GM18861 (cell line): ENCODE data around the gene ACAA1.
"Not testable (repeated sequence)": the region's sequence is repeated elsewhere in the genome, so short reads cannot be mapped to it uniquely, and the experiment has no call there.

Experiments used
- ATAC-seq: cut with Tn5 transposase; IDR thresholded peaks from one replicate; pipeline ENCODE4 v1.9.1; 2021; ENCODE audit not compliant: unreplicated experiment

ACAA1 gene

DNA sequence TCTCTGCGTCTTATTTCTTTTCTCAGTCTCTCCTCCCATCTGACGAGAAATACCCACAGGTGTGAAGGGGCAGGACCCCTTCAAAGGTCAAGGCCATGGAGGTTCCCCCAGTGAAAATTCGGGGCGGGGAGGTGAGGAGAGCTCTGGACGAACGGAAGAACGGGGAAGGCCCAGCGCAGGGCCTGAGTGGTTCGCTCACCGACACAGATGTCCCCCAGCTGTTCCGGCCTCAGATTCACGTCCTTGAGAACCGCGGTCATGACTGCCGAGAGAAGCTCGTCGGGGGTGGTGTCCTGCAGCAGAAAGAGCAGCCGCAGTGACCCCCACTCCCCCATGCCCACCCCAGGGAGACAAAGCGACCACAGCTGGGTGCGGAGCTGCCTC is 542 bp downstream of the ACAA1 start:
- no peak for ATAC-seq

- ATAC-seq: not testable (repeated sequence)
Observed at GRCh38 chr3:38135621-38136277, 1.2 kb downstream of the ACAA1 start.

DNA sequence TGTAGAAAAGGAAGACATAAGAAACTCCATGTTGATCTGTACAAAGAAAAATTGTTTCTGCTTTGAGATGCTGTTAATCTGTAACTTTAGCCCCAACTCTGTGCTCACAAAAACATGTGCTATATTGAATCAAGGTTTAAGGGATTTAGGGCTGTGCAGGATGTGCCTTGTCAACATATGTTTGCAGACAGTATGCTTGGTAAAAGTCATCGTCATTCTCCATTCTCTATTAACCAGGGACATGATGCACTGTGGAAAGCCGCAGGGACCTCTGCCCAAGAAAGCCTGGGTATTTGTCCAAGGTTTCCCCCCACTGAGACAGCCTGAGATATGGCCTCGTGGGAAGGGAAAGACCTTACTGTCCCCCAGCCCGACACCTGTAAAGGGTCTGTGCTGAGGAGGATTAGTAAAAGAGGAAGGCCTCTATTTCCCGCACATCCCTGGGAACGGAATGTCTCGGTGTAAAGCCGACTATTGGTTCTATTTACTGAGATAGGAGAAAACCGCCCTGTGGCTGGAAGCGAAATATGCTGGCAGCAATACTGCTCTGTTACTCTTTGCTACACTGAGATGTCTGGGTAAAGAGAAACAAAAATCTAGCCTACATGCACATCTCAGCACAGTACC is 2.3 kb downstream of the ACAA1 start:
- not testable (repeated sequence) for ATAC-seq

GRCh38 chr3:38133557-38134405 is 3.1 kb downstream of the ACAA1 start:
- no peak for ATAC-seq

DNA sequence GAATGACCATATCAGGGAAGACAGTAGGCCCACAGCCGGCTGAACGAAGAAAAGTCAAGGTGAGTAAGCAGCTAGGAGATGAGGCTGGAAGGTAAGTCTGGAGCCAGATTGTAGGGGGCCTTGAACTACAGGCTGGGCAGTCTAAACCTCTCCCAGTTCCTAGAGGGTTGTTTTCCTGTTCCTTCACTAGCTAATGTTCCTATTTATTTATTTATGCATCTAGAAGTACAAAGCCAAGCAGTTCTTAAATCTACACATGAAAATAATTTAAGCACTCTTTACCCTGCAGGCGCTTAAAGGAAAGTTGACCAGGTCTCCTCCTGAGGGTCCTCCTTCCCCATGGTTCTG is 3.7 kb downstream of the ACAA1 start:
- ATAC-seq: no peak

DNA sequence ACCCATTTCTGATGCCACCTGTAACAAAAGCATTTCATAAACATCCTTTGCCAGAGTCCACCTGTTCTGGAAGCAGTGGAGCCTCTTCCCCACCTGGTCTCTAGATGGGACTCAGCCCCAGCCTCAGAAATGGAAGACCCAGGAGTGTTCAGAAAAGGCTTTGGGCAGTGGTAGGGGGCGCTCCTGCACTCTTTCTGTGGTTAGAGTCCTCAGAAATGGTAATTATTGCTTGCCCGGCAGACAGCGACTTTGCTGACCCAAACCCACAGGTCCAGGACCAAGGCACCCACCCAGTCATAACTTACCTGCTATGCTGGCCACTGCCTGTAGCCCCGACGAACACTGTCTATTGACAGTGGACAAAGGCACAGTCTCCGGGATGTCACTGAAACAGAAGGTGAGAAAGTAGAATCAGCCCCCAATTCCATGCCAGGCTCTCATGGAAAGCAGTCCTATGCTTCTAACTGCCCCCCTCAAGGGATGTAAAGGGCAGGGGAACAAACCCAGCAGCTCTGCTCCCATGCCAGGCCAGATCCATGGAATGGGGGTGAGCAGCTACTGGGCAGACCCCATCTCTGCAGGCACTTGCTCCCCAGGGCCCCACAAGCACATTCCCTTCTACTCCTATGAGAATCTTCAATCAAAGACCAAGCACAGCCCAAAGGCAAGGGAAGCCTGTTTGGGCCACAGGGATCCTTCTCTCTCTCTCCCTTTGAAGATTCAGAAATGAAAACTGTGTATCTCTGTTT is 5.1 kb downstream of the ACAA1 start:
- no peak for ATAC-seq

- no peak for ATAC-seq
Observed at GRCh38 chr3:38130631-38131065, 6.3 kb downstream of the ACAA1 start.

GRCh38 chr3:38129058-38129457 is 7.9 kb downstream of the ACAA1 start:
- no peak for ATAC-seq

DNA sequence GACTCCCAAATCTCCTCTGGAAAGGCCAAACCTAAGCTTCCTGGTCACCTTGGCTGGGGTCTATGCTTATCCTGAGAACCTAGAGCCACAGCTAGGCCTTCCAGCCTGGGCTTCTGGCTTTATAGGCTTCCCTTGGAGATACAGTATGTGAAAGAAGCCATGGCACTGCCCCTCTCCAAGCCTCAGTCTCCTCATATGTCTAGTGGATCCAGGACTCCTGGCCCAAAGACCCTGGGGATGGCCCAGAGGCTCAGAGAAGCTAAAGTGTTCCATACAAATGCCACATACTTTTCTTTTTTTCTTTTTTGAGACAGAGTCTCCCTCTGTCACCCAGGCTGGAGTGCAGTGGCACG is 8.6 kb downstream of the ACAA1 start:
- ATAC-seq: no peak

DNA sequence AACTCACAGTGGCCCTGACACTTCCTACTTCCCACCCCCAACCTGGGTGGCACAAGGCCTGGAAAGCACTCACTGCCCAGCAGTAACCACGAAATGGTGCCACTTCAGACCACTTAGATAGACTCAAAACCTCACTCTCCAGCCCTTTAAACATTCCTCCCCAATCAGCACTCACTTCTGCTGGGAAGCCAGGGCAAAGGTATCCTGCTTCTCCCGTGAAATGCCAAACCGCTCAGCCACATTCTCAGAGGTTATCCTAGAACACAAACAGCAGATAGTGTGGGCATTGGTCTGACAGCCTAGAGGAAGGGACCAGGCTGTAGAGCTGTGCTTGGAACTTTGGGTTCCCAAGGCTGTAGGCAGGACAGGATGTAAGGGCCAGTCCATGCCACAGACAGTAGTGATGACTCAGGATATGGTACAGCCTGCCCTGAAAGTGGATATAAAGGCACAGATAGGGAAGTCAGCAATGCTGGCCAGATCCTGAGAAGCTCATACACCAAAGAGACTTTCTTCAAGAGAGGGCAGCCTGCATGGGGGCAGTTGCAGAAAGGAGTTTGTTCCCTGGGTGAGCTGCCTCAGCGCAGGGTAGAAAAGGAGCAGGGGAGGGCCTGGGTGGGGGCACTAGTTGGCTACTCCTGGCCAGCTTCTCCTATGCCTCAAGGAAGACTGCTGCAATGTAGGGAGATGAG is 9.2 kb downstream of the ACAA1 start:
- no peak for ATAC-seq

GRCh38 chr3:38126121-38126892 is 10.6 kb downstream of the ACAA1 start:
- ATAC-seq: no peak

- ATAC-seq: no peak
Observed at GRCh38 chr3:38125305-38126120, 11.4 kb downstream of the ACAA1 start.

- no peak for ATAC-seq
Observed at GRCh38 chr3:38124324-38125122, 12.4 kb downstream of the ACAA1 start.

DNA sequence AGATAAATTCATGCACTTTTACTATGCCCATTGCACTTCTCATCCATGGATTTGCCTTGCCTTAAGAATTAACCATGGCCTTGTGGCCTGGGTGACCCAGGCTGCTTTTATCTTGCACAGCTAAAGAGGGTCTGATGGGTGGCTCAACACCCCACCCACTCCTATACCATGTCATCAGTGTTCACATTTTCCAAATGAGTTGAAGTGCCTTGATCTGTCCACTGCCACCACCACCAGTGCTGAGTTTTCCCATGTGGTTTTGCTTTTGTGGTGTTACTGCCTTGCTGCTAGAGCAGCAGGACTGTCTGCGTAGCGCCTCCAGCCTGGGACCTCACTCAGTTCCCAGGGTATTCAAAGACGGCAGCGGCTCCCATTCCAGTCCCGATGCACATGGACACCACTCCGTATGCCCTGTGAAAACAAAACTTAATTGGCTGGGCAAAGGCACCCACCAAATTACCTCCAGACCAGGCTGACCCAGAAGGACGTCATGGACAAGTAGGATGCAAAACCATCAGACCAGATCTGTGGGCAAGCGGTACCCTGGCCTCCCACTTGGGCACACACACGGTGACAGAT is 14.1 kb downstream of the ACAA1 start:
- no peak for ATAC-seq

DNA sequence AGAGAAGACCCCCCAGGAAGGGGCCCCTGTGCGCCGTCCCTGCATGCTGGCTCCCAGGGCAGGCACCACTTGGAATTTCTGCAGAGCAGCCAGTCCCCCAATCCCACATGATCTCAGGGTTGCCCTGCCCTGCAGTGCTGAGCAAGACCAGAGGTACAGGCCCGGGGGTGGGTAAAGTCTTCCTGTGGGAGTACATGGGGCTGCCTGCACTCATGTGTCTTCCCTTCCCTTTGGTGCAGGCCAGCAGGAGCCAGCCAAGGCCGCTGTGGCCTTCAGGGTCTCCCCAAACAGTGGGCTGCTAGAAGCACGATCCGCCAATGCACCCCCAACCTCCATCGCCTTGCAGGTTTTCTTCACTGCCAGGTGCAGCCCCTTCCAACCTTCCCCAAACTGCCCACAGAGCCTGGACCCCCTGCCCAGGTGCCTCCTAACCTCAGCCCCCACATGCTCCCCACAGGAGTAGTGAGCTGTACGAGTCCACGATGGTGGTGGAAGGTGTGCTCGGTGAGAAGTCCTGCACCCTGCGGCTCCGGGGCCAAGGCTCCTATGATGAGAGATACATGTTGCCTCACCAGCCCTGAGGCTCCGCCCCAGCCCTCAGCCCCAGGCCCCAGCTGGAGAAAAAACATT is 15.0 kb downstream of the ACAA1 start:
- no peak for ATAC-seq

DNA sequence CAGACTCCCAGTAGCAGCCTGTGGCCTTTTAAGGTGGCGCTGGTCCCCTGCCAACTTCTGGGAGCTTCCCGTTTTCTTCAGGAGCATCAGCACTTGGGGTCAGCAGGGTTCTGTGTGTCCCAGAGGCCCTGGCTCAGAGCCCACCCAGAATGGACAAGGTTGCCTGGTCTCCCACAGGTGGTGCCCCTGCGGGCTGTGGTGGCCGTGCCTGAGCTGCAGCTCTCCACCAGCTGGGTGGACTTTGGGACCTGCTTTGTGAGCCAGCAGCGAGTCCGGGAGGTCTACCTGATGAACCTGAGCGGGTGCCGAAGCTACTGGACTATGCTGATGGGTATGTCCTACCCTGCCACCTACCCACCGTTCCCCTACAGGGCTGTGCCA is 15.5 kb downstream of the ACAA1 start:
- no peak for ATAC-seq

GRCh38 chr3:38120693-38121450 is 16.1 kb downstream of the ACAA1 start:
- no peak for ATAC-seq
